ENCODE data around the gene COX7B2. TPM values are rescaled to one million over a fixed set of nuclear protein-coding genes. Genes with fewer than 3 reads are reported as not detected.

The COX7B2 gene
- total and polyA plus RNA-seq, 2 of the 4 experiments (the other 2 are of a cell fraction): not detected

DNA sequence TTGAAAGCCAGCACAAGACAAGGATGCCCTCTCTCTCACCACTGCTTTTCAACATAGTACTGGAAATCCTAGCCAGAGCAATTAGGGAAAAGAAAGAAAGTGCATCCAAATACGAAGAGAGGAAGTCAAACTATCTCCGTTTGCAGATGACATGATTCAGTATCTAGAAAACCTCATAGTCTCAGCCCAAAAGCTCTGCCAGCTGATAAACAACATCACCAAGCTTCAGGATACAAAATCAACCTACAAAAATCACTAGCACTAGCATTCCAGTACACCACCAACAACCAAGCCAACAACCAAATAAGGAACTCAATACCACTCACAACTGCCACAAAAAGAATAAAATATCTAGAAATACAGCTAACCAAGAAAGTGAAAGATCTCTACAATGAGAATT is 38.6 kb downstream of the COX7B2 start:
- POLR2A ChIA-PET (ENCODE audit: unreplicated experiment): no interaction called here
- no peak overlapping the region for H4K8ac ChIP-seq (ENCODE audit: low read depth in 2 of 2, low read length in 2 of 2)
- H3K14ac ChIP-seq (replicated peaks; ENCODE audit: low read depth, low read length): no peak overlapping the region
- no peak overlapping the region for H3K23ac ChIP-seq (ENCODE audit: low read depth, low read length)
- H2BK15ac ChIP-seq (ENCODE audit: low read depth, low read length): no peak overlapping the region
- H3K56ac ChIP-seq (ENCODE audit: extremely low read depth, insufficient read depth, low read length): no peak overlapping the region
- H3K36me3 ChIP-seq (ENCODE audit: control insufficient read depth, insufficient read depth, low read length): no peaks in the 10 kb centered on the region
- H2AFZ ChIP-seq (replicated peaks; ENCODE audit: low read length, poor library complexity): no peak overlapping the region
- no peak overlapping the region for H3K4me3 ChIP-seq (ENCODE audit: insufficient read depth, low read depth, low read length)
- H2BK5ac ChIP-seq (ENCODE audit: low read depth, low read length, poor library complexity, severe bottlenecking): no peak overlapping the region
- no peak for DNase-seq
- no peaks in the 10 kb centered on the region for H3K9me3 ChIP-seq (ENCODE audit: control insufficient read depth, insufficient read depth, low read length)
- no TSS peak for BruUV-seq (replicated peaks)
- H2BK120ac ChIP-seq (ENCODE audit: low read depth, low read length): no peak overlapping the region
- no peak overlapping the region for H4K5ac ChIP-seq (ENCODE audit: low read depth, low read length)
- no peak overlapping the region for H2AK5ac ChIP-seq (ENCODE audit: low read depth, low read length)
- no peaks in the 10 kb centered on the region for H3K4me1 ChIP-seq (ENCODE audit: control insufficient read depth, insufficient read depth, low read length)
- dilution Hi-C loops (cut with HindIII; ENCODE audit: low sequenced_read_pairs, unreplicated experiment) (no loop called here), in situ Hi-C loops (cut with MboI; ENCODE audit: low sequenced_read_pairs) (no loop called here), intact Hi-C loops (cut with micrococcal nuclease) (no loop called here)
- H3K27ac ChIP-seq (ENCODE audit: insufficient read depth, low read length): no peak overlapping the region
- no peak overlapping the region for H2BK20ac ChIP-seq (ENCODE audit: low read depth, low read length)
- CTCF ChIA-PET: no interaction called here
- H3K4me2 ChIP-seq (ENCODE audit: low read depth, low read length): no peak overlapping the region
- H3K27me3 ChIP-seq (ENCODE audit: control insufficient read depth, insufficient read depth, low read length): no peaks in the 10 kb centered on the region
- H4K91ac ChIP-seq (ENCODE audit: insufficient read depth, low read depth, low read length): no peak overlapping the region
- no peaks in the 10 kb centered on the region for H3K79me1 ChIP-seq (ENCODE audit: low read depth in 1 of 2, low read length in 2 of 2)
- no peak overlapping the region for H3K18ac ChIP-seq (ENCODE audit: low read depth, low read length)
- H3K4ac ChIP-seq (ENCODE audit: low read depth, low read length): no peak overlapping the region
- H3K9me1 ChIP-seq (ENCODE audit: insufficient read depth, low read length): no peaks in the 10 kb centered on the region
- TF ChIP-seq, protein P1, sequence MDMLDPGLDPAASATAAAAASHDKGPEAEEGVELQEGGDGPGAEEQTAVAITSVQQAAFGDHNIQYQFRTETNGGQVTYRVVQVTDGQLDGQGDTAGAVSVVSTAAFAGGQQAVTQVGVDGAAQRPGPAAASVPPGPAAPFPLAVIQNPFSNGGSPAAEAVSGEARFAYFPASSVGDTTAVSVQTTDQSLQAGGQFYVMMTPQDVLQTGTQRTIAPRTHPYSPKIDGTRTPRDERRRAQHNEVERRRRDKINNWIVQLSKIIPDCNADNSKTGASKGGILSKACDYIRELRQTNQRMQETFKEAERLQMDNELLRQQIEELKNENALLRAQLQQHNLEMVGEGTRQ (IDR thresholded peaks at IDR 0.05; ENCODE audit: low read depth, low read length): no peak
- TF ChIP-seq MXI1 (IDR thresholded peaks at IDR 0.05; ENCODE audit: borderline replicate concordance, low read depth, low read length): no peak
- no peak for ATAC-seq (ENCODE audit: low read depth)
- WGBS, 2 experiments (ENCODE audit: extremely low coverage in 2 of 2, insufficient read length in 1 of 2): no CpG with 5 or more reads among the region's 2 CpGs
- no peak overlapping the region for H3K9ac ChIP-seq (ENCODE audit: low read depth, low read length)
- H4K20me1 ChIP-seq (ENCODE audit: insufficient read depth, low read length): no peaks in the 10 kb centered on the region
- no peak overlapping the region for H2AK9ac ChIP-seq (replicated peaks; ENCODE audit: low read depth, low read length, poor library complexity)

Measured in IMR-90 (cell line).